Naive thymus-derived CD4-positive, alpha-beta T cell (primary cell): ENCODE measurements around the gene GAS2. TPM values are rescaled to one million over a fixed set of nuclear protein-coding genes. Genes with fewer than 3 reads are reported as not detected.

Experiments
- ATAC-seq: fragments of 150-1000 bp; cut with Tn5 transposase; 2 replicates; pipeline ENCODE4 v1.10.0; 2021; ENCODE audit warnings: mild to moderate bottlenecking, moderate library complexity
- CTCF ChIA-PET: fragments of 350-600 bp; sonication (Branson Sonifier 250); formaldehyde crosslinking; loops from one replicate; lab custom pipeline; 2021; ENCODE audit warnings: antibody characterized with exemption; lab: Charles Lee
- POLR2A ChIA-PET: fragments of 350-600 bp; sonication (Branson Sonifier 250); formaldehyde crosslinking; loops from one replicate; lab custom pipeline; 2021; ENCODE audit warnings: antibody characterized with exemption, inconsistent platforms; lab: Charles Lee
- DNase-seq, 9 donors: peaks; one replicate each; pipeline versions ENCODE4 v3.0.0 to v3.0.0-alpha.2; 2020 to 2022; ENCODE audit warnings: mixed read lengths in 1 of 9
- H3K27ac ChIP-seq: one replicate; pipeline ENCODE4 v1.7.0; 2013; ENCODE audit warnings: mild to moderate bottlenecking, low read depth, low read length, moderate library complexity
- H3K27me3 ChIP-seq, 2 donors: one replicate each; pipeline ENCODE4 v1.7.0; 2013; ENCODE audit warnings: low read length in 2 of 2, mild to moderate bottlenecking in 2 of 2, moderate library complexity in 2 of 2; ENCODE audit not compliant: control insufficient read depth in 2 of 2, insufficient read depth in 2 of 2
- H3K36me3 ChIP-seq, 3 experiments: 1 replicate in 2 of 3; 2 replicates in 1 of 3; pipeline ENCODE4 v1.7.0; 2013; ENCODE audit warnings: low read length in 3 of 3, mild to moderate bottlenecking in 3 of 3, moderate library complexity in 1 of 3; ENCODE audit not compliant: insufficient read depth in 3 of 3, control insufficient read depth in 2 of 3
- H3K4me1 ChIP-seq, 2 donors: one replicate each; pipeline ENCODE4 v1.7.0; 2013; ENCODE audit warnings: low read length in 2 of 2, mild to moderate bottlenecking in 2 of 2, moderate library complexity in 1 of 2; ENCODE audit not compliant: control insufficient read depth in 2 of 2, insufficient read depth in 2 of 2
- H3K4me3 ChIP-seq: 2 replicates; pipeline ENCODE4 v1.7.0; 2013; ENCODE audit warnings: mild to moderate bottlenecking, low read length
- H3K9me3 ChIP-seq, 3 experiments: 1 replicate in 2 of 3; 2 replicates in 1 of 3; pipeline ENCODE4 v1.7.0; 2013; ENCODE audit warnings: low read length in 3 of 3; ENCODE audit not compliant: control insufficient read depth in 2 of 3
- H3K27ac Mint-ChIP-seq, 9 donors: one replicate each; pipeline ENCODE4 v1.8.0; 2020 to 2022; ENCODE audit warnings: mixed read lengths in 9 of 9, mild to moderate bottlenecking in 8 of 9, moderate library complexity in 5 of 9, inconsistent platforms in 2 of 9
- H3K27me3 Mint-ChIP-seq, 5 donors: one replicate each; pipeline ENCODE4 v1.8.0; 2021 to 2022; ENCODE audit warnings: mixed read lengths in 5 of 5, mild to moderate bottlenecking in 1 of 5
- H3K36me3 Mint-ChIP-seq, 5 donors: one replicate each; pipeline ENCODE4 v1.8.0; 2020 to 2022; ENCODE audit warnings: mixed read lengths in 5 of 5, mild to moderate bottlenecking in 3 of 5, inconsistent platforms in 1 of 5
- H3K4me1 Mint-ChIP-seq, 7 donors: one replicate each; pipeline ENCODE4 v1.8.0; 2020 to 2022; ENCODE audit warnings: mixed read lengths in 7 of 7, mild to moderate bottlenecking in 3 of 7, inconsistent platforms in 1 of 7
- H3K4me3 Mint-ChIP-seq, 10 donors: one replicate each; pipeline ENCODE4 v1.8.0; 2020 to 2022; ENCODE audit warnings: mild to moderate bottlenecking in 10 of 10, mixed read lengths in 10 of 10, moderate library complexity in 6 of 10, inconsistent platforms in 2 of 10
- H3K9me3 Mint-ChIP-seq, 11 donors: one replicate each; pipeline ENCODE4 v1.8.0; 2020 to 2022; ENCODE audit warnings: mixed read lengths in 11 of 11, mild to moderate bottlenecking in 4 of 11, inconsistent platforms in 1 of 11, moderate library complexity in 1 of 11
- intact Hi-C, 2 donors: fragments of 100-400 bp; cut with micrococcal nuclease; formaldehyde crosslinking; loops; one replicate each; pipeline ENCODE4 v1.15.1; 2023
- polyA plus RNA-seq, 2 donors: library from polyadenylated mRNA; unstranded; fragments of 300-500 nt; fragmentation: Illumina TruSeq; gene quantifications; one replicate each; pipeline ENCODE4 v1.2.3, GENCODE V29; 2021
- total RNA-seq, 6 experiments: library from RNA in 5 of 6; stranded (reverse) in 5 of 6; gene quantifications; 1 replicate in 5 of 6; 2 replicates in 1 of 6; pipeline ENCODE4 v1.2.3 and lab custom pipeline; 2021 to 2026

The GAS2 gene
- total and polyA plus RNA-seq, 7 experiments from 2014 or later, result 2.2 to 5.6 (median 4.2) TPM

DNA sequence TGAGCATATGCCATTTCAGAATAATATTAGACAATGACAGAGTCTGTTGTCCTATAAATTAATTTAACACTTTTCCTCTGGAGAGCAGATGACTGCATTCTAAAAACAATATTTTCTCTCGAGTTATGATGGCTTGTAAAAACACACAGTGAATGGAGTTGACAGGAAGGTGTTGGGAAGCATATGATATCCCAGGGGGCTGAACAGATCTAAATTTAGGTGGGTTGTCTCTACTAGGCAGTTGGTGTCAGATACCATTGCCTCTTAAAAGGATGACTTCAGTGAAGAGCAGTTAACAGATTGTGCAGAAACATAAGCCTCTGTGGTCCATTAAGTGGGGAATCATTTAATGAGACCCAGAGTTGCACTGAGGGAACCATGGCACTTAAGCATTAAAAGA is 132.5 kb downstream of the GAS2 start:
- no peak for ATAC-seq
- intact Hi-C loops, result no loop called here
- no peak overlapping the region for H3K27ac Mint-ChIP-seq
- no peak overlapping the region for H3K4me3 ChIP-seq
- H3K27me3 Mint-ChIP-seq, result peaks cover 0 to 22% (median 8%) of the 10 kb centered on the region in 5 donors
- no peak overlapping the region for H3K27ac ChIP-seq
- no peaks in the 10 kb centered on the region for H3K9me3 ChIP-seq
- no peaks in the 10 kb centered on the region for H3K27me3 ChIP-seq
- no peak overlapping the region for H3K4me3 Mint-ChIP-seq
- no peaks in the 10 kb centered on the region for H3K4me1 Mint-ChIP-seq
- H3K9me3 Mint-ChIP-seq, result no peaks in the 10 kb centered on the region
- H3K36me3 ChIP-seq, result no peaks in the 10 kb centered on the region
- POLR2A ChIA-PET, result no interaction called here
- H3K4me1 ChIP-seq, result no peaks in the 10 kb centered on the region
- CTCF ChIA-PET, result no interaction called here
- no peaks in the 10 kb centered on the region for H3K36me3 Mint-ChIP-seq
- DNase-seq, result no peak

DNA sequence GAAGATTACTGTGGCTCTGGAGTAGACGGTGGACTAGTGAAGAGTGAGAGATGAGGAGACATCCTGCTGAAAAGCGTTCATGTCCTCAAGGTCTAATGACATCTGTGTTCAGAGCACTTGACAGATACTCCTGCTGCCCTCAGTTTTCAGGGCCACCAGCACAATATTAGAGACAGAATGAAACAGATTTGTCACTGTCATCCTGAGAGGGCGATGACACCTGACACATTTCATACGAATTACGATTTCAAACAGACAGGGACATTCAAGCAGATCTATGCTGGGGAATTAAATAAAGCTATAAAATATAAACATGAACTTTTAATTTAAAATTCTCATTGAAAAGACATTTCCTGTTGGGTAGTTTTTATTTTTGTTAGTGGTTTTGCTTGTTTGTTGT is 134.1 kb downstream of the GAS2 start:
- no peak overlapping the region for H3K27ac Mint-ChIP-seq
- H3K27ac ChIP-seq, result no peak overlapping the region
- DNase-seq (no peak), ATAC-seq (no peak)
- H3K36me3 Mint-ChIP-seq, result no peaks in the 10 kb centered on the region
- H3K9me3 ChIP-seq, result no peaks in the 10 kb centered on the region
- H3K27me3 ChIP-seq, result no peaks in the 10 kb centered on the region
- H3K9me3 Mint-ChIP-seq, result no peaks in the 10 kb centered on the region
- H3K4me1 Mint-ChIP-seq, result no peaks in the 10 kb centered on the region
- H3K4me3 Mint-ChIP-seq, result no peak overlapping the region
- no peaks in the 10 kb centered on the region for H3K36me3 ChIP-seq
- CTCF ChIA-PET, result no interaction called here
- no peaks in the 10 kb centered on the region for H3K4me1 ChIP-seq
- no peak overlapping the region for H3K4me3 ChIP-seq
- peaks cover 0 to 22% (median 2%) of the 10 kb centered on the region in 5 donors for H3K27me3 Mint-ChIP-seq
- POLR2A ChIA-PET, result no interaction called here
- intact Hi-C loops, result no loop called here

DNA sequence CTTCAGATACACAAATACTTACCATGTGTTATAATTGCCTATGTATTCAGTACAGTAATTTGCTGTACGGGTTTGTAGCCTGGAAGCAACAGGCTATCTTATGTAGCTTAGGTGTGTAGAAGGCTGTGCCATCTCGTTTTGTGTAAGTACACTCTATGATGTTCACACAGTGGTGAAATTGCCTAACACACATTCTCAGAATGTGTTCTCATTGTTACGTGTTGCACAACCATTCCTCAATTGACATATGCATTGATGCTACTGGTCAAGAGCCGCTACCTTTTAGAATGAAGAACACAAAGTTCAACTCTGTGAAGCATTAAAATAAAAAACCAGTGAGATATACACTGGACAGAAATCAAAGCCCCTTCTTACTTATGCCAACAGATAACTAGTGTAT is 136.4 kb downstream of the GAS2 start:
- Histone ChIP-seq H3K9me3 (no peaks in the 10 kb centered on the region), H3K27me3 (no peaks in the 10 kb centered on the region), H3K36me3 (no peaks in the 10 kb centered on the region), H3K4me1 (no peaks in the 10 kb centered on the region), H3K4me3 (no peak overlapping the region), H3K27ac (no peak overlapping the region)
- no peak overlapping the region for H3K4me3 Mint-ChIP-seq
- no peak for ATAC-seq
- CTCF ChIA-PET, result no interaction called here
- H3K9me3 Mint-ChIP-seq, result no peaks in the 10 kb centered on the region
- peaks cover 0 to 4% (median 0%) of the 10 kb centered on the region in 7 donors for H3K4me1 Mint-ChIP-seq
- H3K27me3 Mint-ChIP-seq, result peaks cover 0 to 22% (median 0%) of the 10 kb centered on the region in 5 donors
- no peaks in the 10 kb centered on the region for H3K36me3 Mint-ChIP-seq
- no peak for DNase-seq
- POLR2A ChIA-PET, result no interaction called here
- no peak overlapping the region for H3K27ac Mint-ChIP-seq
- intact Hi-C loops, result no loop called here

DNA sequence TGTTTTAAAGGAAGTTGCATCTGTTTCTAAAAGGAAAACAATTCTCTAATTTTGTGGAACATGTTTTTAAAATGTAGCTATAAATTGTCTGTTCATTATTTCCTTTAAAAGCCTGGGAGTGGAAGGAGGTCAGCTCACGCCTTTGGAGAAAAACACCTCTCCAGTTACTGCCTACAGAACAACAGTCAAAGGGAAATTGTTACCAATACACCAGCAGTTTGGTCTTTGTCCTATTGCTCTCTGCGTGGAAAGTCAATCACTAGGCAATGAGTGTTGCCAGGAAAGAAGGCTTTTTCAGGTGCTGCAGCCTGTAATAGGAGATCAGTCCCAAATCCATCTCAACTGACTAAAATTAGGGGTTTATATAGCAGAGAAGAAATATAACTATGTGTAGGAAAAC is 141.0 kb downstream of the GAS2 start:
- Mint-ChIP-seq H3K27me3 (peaks cover 0 to 2% (median 0%) of the 10 kb centered on the region in 5 donors), H3K4me3 (no peak overlapping the region), H3K36me3 (peaks cover 0 to 12% (median 0%) of the 10 kb centered on the region in 5 donors), H3K4me1 (peaks cover 0 to 6% (median 0%) of the 10 kb centered on the region in 7 donors), H3K27ac (peak overlapping the region in 1 of 9 donors; percentile 46), H3K9me3 (peaks cover 0 to 17% (median 6%) of the 10 kb centered on the region in 11 donors)
- DNase-seq (no peak), ATAC-seq (no peak)
- ChIA-PET CTCF (interaction anchor here (1.4 kb wide), 1 partner anchor 19 kb away, joined by 3 read pairs; no protein-coding TSS in a partner anchor), POLR2A (no interaction called here)
- no peaks in the 10 kb centered on the region for H3K9me3 ChIP-seq
- no peaks in the 10 kb centered on the region for H3K27me3 ChIP-seq
- intact Hi-C loops, result no loop called here
- no peak overlapping the region for H3K4me3 ChIP-seq
- no peak overlapping the region for H3K27ac ChIP-seq
- H3K36me3 ChIP-seq, result no peaks in the 10 kb centered on the region
- H3K4me1 ChIP-seq, result no peaks in the 10 kb centered on the region

DNA sequence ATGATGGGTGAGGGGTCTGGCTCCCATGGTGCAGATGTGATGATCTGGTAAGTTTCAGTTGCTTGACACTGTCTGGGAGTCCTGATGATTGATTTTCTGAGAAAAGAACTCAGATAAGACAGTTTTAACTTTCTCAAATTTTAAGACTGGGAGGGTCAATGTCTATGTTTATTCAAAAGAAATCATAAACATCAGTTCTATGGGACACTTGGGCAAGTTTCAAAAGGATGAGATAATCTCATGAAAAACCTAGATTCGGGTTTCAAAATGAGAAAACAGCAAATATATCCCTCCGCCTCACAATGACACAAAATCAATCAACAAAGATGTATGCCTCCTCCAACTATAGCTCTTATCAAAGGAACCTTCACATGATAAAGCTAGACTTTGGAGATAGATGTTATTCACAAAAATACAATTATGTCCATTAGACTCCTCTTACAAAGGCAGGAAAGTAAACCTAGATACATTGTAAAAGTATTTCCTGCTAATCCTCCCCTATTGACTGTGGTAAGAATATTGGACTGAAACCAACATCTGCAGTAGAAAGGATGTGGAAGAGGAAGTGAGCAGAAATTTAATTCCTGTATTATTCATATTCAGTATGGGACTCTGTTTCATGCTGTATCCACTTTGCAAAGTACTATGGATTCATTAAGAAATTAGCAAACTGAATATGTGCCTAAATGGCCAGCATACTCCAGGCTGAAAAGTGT is 141.6 kb downstream of the GAS2 start:
- Histone ChIP-seq H3K4me1 (no peaks in the 10 kb centered on the region), H3K4me3 (no peak overlapping the region), H3K27ac (no peak overlapping the region), H3K36me3 (no peaks in the 10 kb centered on the region), H3K9me3 (no peaks in the 10 kb centered on the region), H3K27me3 (no peaks in the 10 kb centered on the region)
- Mint-ChIP-seq H3K27me3 (no peaks in the 10 kb centered on the region), H3K4me1 (peaks cover 0 to 6% (median 0%) of the 10 kb centered on the region in 7 donors), H3K9me3 (peaks cover 0 to 17% (median 6%) of the 10 kb centered on the region in 11 donors), H3K36me3 (peaks cover 0 to 12% (median 0%) of the 10 kb centered on the region in 5 donors), H3K4me3 (no peak overlapping the region), H3K27ac (peak overlapping the region in 1 of 9 donors; percentile 46)
- DNase-seq (no peak), ATAC-seq (no peak)
- ChIA-PET CTCF (no interaction called here), POLR2A (no interaction called here)
- intact Hi-C loops, result no loop called here

DNA sequence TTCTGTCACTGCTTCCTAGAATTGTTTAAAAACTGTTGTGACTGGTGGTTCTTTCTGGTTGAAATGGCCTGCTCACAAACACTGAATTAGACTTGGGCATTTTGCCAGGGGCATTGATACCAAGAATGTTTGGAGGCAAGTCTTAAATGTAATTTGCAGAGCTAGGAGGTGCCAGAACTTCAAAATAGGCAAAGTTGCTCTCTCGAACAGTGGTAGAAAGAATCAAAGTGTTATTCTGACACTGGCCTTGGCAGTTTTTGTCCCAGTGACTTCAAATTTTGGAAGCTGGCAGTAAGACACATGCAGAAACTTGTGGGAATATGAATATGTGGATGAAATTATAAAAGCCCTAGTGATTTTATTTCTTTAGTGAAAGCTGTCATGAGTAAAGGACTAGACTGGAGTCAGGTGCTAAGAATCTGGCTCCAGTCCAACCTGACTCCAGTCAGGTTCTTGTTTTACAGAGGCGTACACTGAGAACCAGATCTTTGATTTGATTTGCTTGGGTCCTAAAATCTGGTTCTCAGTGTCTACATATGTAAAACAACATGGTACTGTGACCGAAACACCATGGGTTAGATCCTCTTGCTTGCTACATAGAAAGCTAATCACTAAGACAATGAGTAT is 142.3 kb downstream of the GAS2 start:
- Mint-ChIP-seq H3K9me3 (peaks cover 0 to 17% (median 6%) of the 10 kb centered on the region in 11 donors), H3K27me3 (no peaks in the 10 kb centered on the region), H3K4me3 (no peak overlapping the region), H3K4me1 (peaks cover 0 to 6% (median 0%) of the 10 kb centered on the region in 7 donors), H3K36me3 (peaks cover 0 to 12% (median 0%) of the 10 kb centered on the region in 5 donors), H3K27ac (no peak overlapping the region)
- POLR2A ChIA-PET, result no interaction called here
- DNase-seq (no peak), ATAC-seq (no peak)
- H3K9me3 ChIP-seq, result no peaks in the 10 kb centered on the region
- intact Hi-C loops, result no loop called here
- no peaks in the 10 kb centered on the region for H3K27me3 ChIP-seq
- no peak overlapping the region for H3K27ac ChIP-seq
- H3K4me3 ChIP-seq, result no peak overlapping the region
- no peaks in the 10 kb centered on the region for H3K4me1 ChIP-seq
- no peaks in the 10 kb centered on the region for H3K36me3 ChIP-seq
- CTCF ChIA-PET, result no interaction called here
